H9 (cell line): ENCODE measurements around the gene IL31. TPM values are rescaled to one million over a fixed set of nuclear protein-coding genes. Genes with fewer than 3 reads are reported as not detected.

Source experiments
- DNase-seq: peaks from one replicate; pipeline ENCODE4 v3.0.0-alpha.2; 2017
- H2AFZ ChIP-seq: one replicate; pipeline ENCODE4 v1.6.1; 2013; ENCODE audit warnings: mild to moderate bottlenecking, low read length, control low read depth, moderate library complexity
- H2AK5ac ChIP-seq: 2 replicates; pipeline ENCODE4 v1.6.1; 2013; ENCODE audit warnings: low read length, control low read depth, mixed read lengths; ENCODE audit not compliant: insufficient read length
- H2BK120ac ChIP-seq: one replicate; pipeline ENCODE4 v1.6.1; 2013; ENCODE audit warnings: low read depth, mild to moderate bottlenecking, low read length, control low read depth, inconsistent platforms; ENCODE audit not compliant: poor library complexity, severe bottlenecking
- H2BK12ac ChIP-seq: 2 replicates; pipeline ENCODE4 v1.6.1; 2013; ENCODE audit warnings: low read length, control low read depth, mixed read lengths, low read depth; ENCODE audit not compliant: insufficient read length
- H2BK15ac ChIP-seq: 2 replicates; pipeline ENCODE4 v1.6.1; 2013; ENCODE audit warnings: low read depth, low read length, control low read depth
- H2BK20ac ChIP-seq: one replicate; pipeline ENCODE4 v1.6.1; 2013; ENCODE audit warnings: low read depth, mild to moderate bottlenecking, low read length, control low read depth, inconsistent platforms; ENCODE audit not compliant: poor library complexity, severe bottlenecking
- H2BK5ac ChIP-seq: 2 replicates; pipeline ENCODE4 v1.6.1; 2013; ENCODE audit warnings: low read length, control low read depth, mixed read lengths; ENCODE audit not compliant: insufficient read length
- H3K14ac ChIP-seq: 2 replicates; pipeline ENCODE4 v1.6.1; 2013; ENCODE audit warnings: low read length, control low read depth; ENCODE audit not compliant: insufficient read depth
- H3K18ac ChIP-seq: 2 replicates; pipeline ENCODE4 v1.6.1; 2013; ENCODE audit warnings: low read depth, mild to moderate bottlenecking, mixed read lengths, low read length, control low read depth; ENCODE audit not compliant: insufficient read length
- H3K23ac ChIP-seq: 2 replicates; pipeline ENCODE4 v1.6.1; 2013; ENCODE audit warnings: low read length, control low read depth, mixed read lengths, low read depth; ENCODE audit not compliant: insufficient read length
- H3K23me2 ChIP-seq: 2 replicates; pipeline ENCODE4 v1.6.1; 2013; ENCODE audit warnings: low read depth, mild to moderate bottlenecking, mixed read lengths, low read length, control low read depth; ENCODE audit not compliant: insufficient read length, poor library complexity, severe bottlenecking
- H3K27ac ChIP-seq: 2 replicates; pipeline ENCODE4 v1.5.1; 2013; ENCODE audit warnings: low read length, control low read depth, mixed read lengths, low read depth; ENCODE audit not compliant: insufficient read length
- H3K27me3 ChIP-seq: 2 replicates; pipeline ENCODE4 v1.6.1; 2013; ENCODE audit warnings: low read length, control low read depth, inconsistent platforms; ENCODE audit not compliant: insufficient read depth
- H3K4ac ChIP-seq: 2 replicates; pipeline ENCODE4 v1.6.1; 2013; ENCODE audit warnings: low read depth, mild to moderate bottlenecking, control low read depth, inconsistent platforms, low read length, moderate library complexity
- H3K4me1 ChIP-seq: 2 replicates; pipeline ENCODE4 v1.6.1; 2013; ENCODE audit warnings: low read length, control low read depth, inconsistent platforms; ENCODE audit not compliant: insufficient read depth
- H3K4me2 ChIP-seq: 2 replicates; pipeline ENCODE4 v1.6.1; 2013; ENCODE audit warnings: low read length, control low read depth, mixed read lengths; ENCODE audit not compliant: insufficient read length, insufficient read depth
- H3K56ac ChIP-seq: 2 replicates; pipeline ENCODE4 v1.6.1; 2013; ENCODE audit warnings: low read depth, mild to moderate bottlenecking, mixed read lengths, low read length, control low read depth; ENCODE audit not compliant: insufficient read length
- H3K79me1 ChIP-seq: 2 replicates; pipeline ENCODE4 v1.6.1; 2013; ENCODE audit warnings: low read depth, mild to moderate bottlenecking, moderate library complexity, low read length, control low read depth, inconsistent platforms; ENCODE audit not compliant: insufficient read depth, poor library complexity, severe bottlenecking
- H3K79me2 ChIP-seq: 2 replicates; pipeline ENCODE4 v1.6.1; 2013; ENCODE audit warnings: low read length, control low read depth, inconsistent platforms; ENCODE audit not compliant: insufficient read depth
- H3K9ac ChIP-seq: 2 replicates; pipeline ENCODE4 v1.6.1; 2013; ENCODE audit warnings: low read length, control low read depth, mixed read lengths; ENCODE audit not compliant: insufficient read length; ENCODE audit errors: extremely low read depth
- H3K9me3 ChIP-seq: one replicate; pipeline ENCODE4 v1.6.1; 2013; ENCODE audit warnings: low read depth, low read length, inconsistent platforms; ENCODE audit not compliant: control insufficient read depth
- H3T11ph ChIP-seq: one replicate; pipeline ENCODE4 v1.6.1; 2013; ENCODE audit warnings: mild to moderate bottlenecking, low read length, control low read depth, inconsistent platforms
- H4K20me1 ChIP-seq: one replicate; pipeline ENCODE4 v1.6.1; 2013; ENCODE audit not compliant: control insufficient read depth, insufficient read length, insufficient read depth
- H4K5ac ChIP-seq: 2 replicates; pipeline ENCODE4 v1.6.1; 2013; ENCODE audit warnings: low read depth, mild to moderate bottlenecking, mixed read lengths, low read length, control low read depth; ENCODE audit not compliant: insufficient read length
- H4K8ac ChIP-seq: replicated peaks from 2 replicates; pipeline ENCODE4 v1.6.1; 2013; ENCODE audit warnings: low read length, control low read depth, mixed read lengths, low read depth; ENCODE audit not compliant: insufficient read length
- H4K91ac ChIP-seq: 2 replicates; pipeline ENCODE4 v1.6.1; 2013; ENCODE audit warnings: low read depth, mild to moderate bottlenecking, moderate library complexity, mixed read lengths, low read length, control low read depth; ENCODE audit not compliant: insufficient read length
- H3K27ac Mint-ChIP-seq, 3 experiments: 2 replicates in 2 of 3; 3 replicates in 1 of 3; pipeline ENCODE4 v1.8.0; 2020 to 2021; ENCODE audit warnings: mixed read lengths in 3 of 3, mild to moderate bottlenecking in 1 of 3, moderate library complexity in 1 of 3
- H3K27me3 Mint-ChIP-seq: 2 replicates; pipeline ENCODE4 v1.8.0; 2021; ENCODE audit warnings: low read depth, mild to moderate bottlenecking, moderate library complexity, mixed read lengths
- H3K36me3 Mint-ChIP-seq, 3 experiments: 2 replicates in 2 of 3; 3 replicates in 1 of 3; pipeline ENCODE4 v1.8.0; 2020 to 2021; ENCODE audit warnings: low read depth in 3 of 3, mixed read lengths in 3 of 3; ENCODE audit not compliant: insufficient read depth in 1 of 3
- H3K4me1 Mint-ChIP-seq, 2 experiments: 2 replicates each; pipeline ENCODE4 v1.8.0; 2020; ENCODE audit warnings: mixed read lengths in 2 of 2
- H3K4me3 Mint-ChIP-seq, 2 experiments: 2 replicates in 1 of 2; 3 replicates in 1 of 2; pipeline ENCODE4 v1.8.0; 2020 to 2021; ENCODE audit warnings: mild to moderate bottlenecking in 2 of 2, mixed read lengths in 2 of 2, moderate library complexity in 1 of 2
- H3K9me3 Mint-ChIP-seq, 2 experiments: 2 replicates in 1 of 2; 3 replicates in 1 of 2; pipeline ENCODE4 v1.8.0; 2020; ENCODE audit warnings: mild to moderate bottlenecking in 2 of 2, mixed read lengths in 2 of 2, moderate library complexity in 1 of 2
- WGBS: extraction: QIAGEN DNeasy Blood & Tissue Kit; methylation state at CpG from one replicate; pipeline ENCODE4 v1.1.7; 2013; ENCODE audit warnings: missing lambda C conversion rate, low lambda C conversion rate, mixed read lengths; ENCODE audit not compliant: insufficient read length; ENCODE audit errors: extremely low coverage; 5-methylcytosine and 5-hydroxymethylcytosine counted together
- total RNA-seq: library from RNA; stranded (reverse); gene quantifications from 2 replicates; pipeline ENCODE4 v1.2.1, GENCODE V29; 2021
- TF ChIP-seq, protein P1 (sequence below): fragments of 200-600 bp; sonication (generic); conservative IDR thresholded peaks from 3 replicates; pipeline ENCODE4 v1.8.0; 2021; ENCODE audit warnings: antibody characterized with exemption, mild to moderate bottlenecking

IL31 gene
- total RNA-seq, 1 experiment from 2014 or later: not detected

DNA sequence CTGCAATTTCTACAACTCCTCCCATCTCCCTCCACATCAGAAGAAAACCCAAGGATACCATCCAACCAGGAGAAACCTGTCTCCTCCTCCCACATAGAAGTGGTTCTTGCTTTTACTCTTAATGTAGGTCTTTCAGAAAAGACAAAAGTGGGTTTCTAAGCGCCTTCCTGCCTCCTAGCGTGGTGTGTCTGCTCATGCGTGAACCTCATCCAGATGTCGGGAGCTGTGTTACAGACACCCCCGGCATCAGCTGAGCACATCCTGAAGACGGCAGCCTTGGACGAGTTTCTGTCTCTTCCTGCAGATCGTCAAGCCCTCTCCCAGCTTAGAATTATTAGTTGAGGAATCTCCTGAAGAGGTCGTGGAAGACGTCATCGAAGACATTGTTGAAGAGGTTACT is 18.4 kb upstream of the IL31 start:
- Mint-ChIP-seq H3K9me3 (peaks cover 4 to 10% of the 10 kb centered on the region in 2 experiments), H3K4me1 (peaks cover 1 to 9% of the 10 kb centered on the region in 2 experiments; a peak in 3 of 4 replicates), H3K27ac (no peak overlapping the region), H3K27me3 (0 out of 2 replicates have a peak, but pooled peaks cover 5% of the 10 kb centered on the region), H3K4me3 (no peak overlapping the region), H3K36me3 (no peaks in the 10 kb centered on the region; a peak in 1 of 7 replicates)
- peaks cover 2% of the 10 kb centered on the region for H3K4me1 ChIP-seq
- WGBS: no CpG with 5 or more reads among the region's 11 CpGs
- no peak overlapping the region for H4K91ac ChIP-seq
- no peak overlapping the region for H2BK15ac ChIP-seq
- H2BK5ac ChIP-seq: no peak overlapping the region
- no peak overlapping the region for H4K5ac ChIP-seq
- H3K27ac ChIP-seq: no peak overlapping the region
- TF ChIP-seq, protein P1, sequence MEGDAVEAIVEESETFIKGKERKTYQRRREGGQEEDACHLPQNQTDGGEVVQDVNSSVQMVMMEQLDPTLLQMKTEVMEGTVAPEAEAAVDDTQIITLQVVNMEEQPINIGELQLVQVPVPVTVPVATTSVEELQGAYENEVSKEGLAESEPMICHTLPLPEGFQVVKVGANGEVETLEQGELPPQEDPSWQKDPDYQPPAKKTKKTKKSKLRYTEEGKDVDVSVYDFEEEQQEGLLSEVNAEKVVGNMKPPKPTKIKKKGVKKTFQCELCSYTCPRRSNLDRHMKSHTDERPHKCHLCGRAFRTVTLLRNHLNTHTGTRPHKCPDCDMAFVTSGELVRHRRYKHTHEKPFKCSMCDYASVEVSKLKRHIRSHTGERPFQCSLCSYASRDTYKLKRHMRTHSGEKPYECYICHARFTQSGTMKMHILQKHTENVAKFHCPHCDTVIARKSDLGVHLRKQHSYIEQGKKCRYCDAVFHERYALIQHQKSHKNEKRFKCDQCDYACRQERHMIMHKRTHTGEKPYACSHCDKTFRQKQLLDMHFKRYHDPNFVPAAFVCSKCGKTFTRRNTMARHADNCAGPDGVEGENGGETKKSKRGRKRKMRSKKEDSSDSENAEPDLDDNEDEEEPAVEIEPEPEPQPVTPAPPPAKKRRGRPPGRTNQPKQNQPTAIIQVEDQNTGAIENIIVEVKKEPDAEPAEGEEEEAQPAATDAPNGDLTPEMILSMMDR: no peak
- no peaks in the 10 kb centered on the region for H3K9me3 ChIP-seq
- no peaks in the 10 kb centered on the region for H3K27me3 ChIP-seq
- no peak overlapping the region for H3K9ac ChIP-seq
- no peaks in the 10 kb centered on the region for H3K79me2 ChIP-seq
- H3K79me1 ChIP-seq: no peaks in the 10 kb centered on the region
- H4K8ac ChIP-seq: no peak overlapping the region
- no peak overlapping the region for H3K56ac ChIP-seq
- no peak overlapping the region for H3T11ph ChIP-seq
- H3K14ac ChIP-seq: no peak overlapping the region
- no peak overlapping the region for H3K18ac ChIP-seq
- no peak overlapping the region for H2BK20ac ChIP-seq
- no peak overlapping the region for H3K4ac ChIP-seq
- no peak for DNase-seq
- no peak overlapping the region for H2BK12ac ChIP-seq
- no peak overlapping the region for H2AFZ ChIP-seq
- no peak overlapping the region for H2AK5ac ChIP-seq
- H2BK120ac ChIP-seq: no peak overlapping the region
- H3K23me2 ChIP-seq: no peaks in the 10 kb centered on the region
- no peak overlapping the region for H3K4me2 ChIP-seq
- H3K23ac ChIP-seq: no peak overlapping the region
- H4K20me1 ChIP-seq: peaks cover 3% of the 10 kb centered on the region
